Kidney epithelial cell (primary cell): ENCODE data around the gene CHSY1. TPM values are rescaled to one million over a fixed set of nuclear protein-coding genes. Genes with fewer than 3 reads are reported as not detected.

Experiments used
- DNase-seq: peaks from one replicate; pipeline ENCODE4 v3.0.0-alpha.2; 2010; ENCODE audit warnings: low read depth
- H3K27me3 ChIP-seq: 2 replicates; pipeline ENCODE4 v1.6.0; 2011; ENCODE audit warnings: low read length; ENCODE audit not compliant: control insufficient read depth, insufficient read depth
- H3K36me3 ChIP-seq: 2 replicates; pipeline ENCODE4 v1.5.1; 2011; ENCODE audit warnings: low read length; ENCODE audit not compliant: control insufficient read depth, insufficient read depth
- H3K4me3 ChIP-seq: 2 replicates; pipeline ENCODE4 v1.5.1; 2011; ENCODE audit warnings: low read depth, mild to moderate bottlenecking, control low read depth, low read length
- total RNA-seq: library from RNA; depleted of rRNA; stranded (reverse); fragments of >200 nt; gene quantifications from 2 replicates; pipeline ENCODE4 v1.2.3, GENCODE V29; 2015
- TF ChIP-seq, protein P1 (sequence below): IDR thresholded peaks from 2 replicates; pipeline ENCODE4 v1.5.1; 2011; ENCODE audit warnings: mild to moderate bottlenecking, moderate library complexity, low read length, control low read depth, inconsistent platforms; ENCODE audit not compliant: insufficient read depth, poor library complexity, severe bottlenecking

The CHSY1 gene, protein sequence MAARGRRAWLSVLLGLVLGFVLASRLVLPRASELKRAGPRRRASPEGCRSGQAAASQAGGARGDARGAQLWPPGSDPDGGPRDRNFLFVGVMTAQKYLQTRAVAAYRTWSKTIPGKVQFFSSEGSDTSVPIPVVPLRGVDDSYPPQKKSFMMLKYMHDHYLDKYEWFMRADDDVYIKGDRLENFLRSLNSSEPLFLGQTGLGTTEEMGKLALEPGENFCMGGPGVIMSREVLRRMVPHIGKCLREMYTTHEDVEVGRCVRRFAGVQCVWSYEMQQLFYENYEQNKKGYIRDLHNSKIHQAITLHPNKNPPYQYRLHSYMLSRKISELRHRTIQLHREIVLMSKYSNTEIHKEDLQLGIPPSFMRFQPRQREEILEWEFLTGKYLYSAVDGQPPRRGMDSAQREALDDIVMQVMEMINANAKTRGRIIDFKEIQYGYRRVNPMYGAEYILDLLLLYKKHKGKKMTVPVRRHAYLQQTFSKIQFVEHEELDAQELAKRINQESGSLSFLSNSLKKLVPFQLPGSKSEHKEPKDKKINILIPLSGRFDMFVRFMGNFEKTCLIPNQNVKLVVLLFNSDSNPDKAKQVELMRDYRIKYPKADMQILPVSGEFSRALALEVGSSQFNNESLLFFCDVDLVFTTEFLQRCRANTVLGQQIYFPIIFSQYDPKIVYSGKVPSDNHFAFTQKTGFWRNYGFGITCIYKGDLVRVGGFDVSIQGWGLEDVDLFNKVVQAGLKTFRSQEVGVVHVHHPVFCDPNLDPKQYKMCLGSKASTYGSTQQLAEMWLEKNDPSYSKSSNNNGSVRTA
- total RNA-seq = 21.1 and 22.9 TPM in 2 replicates

DNA sequence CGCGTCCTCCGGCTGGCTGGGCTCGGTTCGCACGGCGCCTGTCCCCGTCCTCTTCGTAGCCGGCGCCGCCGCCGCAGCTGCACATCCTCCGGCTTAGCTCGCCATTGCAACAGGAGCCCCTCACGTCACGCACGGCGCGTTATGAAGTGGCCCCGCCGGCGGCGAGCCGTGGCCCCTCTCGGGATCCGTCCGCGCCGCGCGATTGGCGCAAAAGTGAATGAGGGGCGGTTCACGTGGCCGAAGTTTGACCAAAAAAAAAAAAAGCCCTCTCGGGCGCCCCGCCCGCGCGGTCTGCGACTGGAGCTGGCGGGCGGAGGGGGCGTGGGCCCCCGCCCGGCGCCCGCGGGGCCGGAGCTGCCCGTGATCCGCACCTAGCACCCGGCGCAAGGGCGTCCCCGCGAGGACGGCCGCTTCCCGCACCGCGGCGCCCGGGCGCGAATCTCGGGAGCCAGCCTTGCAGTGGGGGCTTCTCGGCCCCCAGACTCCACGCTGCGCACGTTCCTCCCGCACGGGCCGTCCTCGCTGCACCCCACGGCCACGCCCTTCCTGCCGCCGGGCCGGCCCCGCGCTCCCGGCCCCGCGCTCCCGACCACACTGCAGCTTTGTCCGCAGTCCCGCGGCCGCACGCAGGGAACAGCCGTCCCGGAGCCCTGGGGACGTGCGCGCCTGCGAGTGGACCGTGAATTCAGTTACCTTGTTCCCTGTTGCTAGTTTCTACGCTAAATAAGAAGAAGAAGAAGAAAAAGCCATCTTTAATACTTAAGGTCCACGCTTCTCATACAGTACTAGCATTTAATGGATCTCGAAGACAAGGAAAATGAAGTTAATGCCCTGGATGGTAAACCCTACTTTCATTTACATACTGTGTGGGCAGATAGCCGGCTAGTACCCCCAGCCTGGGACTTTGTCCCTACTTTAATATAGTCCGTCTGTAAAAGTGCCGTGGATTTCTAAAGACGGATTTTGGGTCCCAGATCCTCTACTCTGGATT is at the start of gene CHSY1:
CHSY1 (minus strand) TSS at position 219 of the 991 bp plus-strand sequence. CDS start 592 bp downstream, outside the sequence.
- TF ChIP-seq, protein P1, sequence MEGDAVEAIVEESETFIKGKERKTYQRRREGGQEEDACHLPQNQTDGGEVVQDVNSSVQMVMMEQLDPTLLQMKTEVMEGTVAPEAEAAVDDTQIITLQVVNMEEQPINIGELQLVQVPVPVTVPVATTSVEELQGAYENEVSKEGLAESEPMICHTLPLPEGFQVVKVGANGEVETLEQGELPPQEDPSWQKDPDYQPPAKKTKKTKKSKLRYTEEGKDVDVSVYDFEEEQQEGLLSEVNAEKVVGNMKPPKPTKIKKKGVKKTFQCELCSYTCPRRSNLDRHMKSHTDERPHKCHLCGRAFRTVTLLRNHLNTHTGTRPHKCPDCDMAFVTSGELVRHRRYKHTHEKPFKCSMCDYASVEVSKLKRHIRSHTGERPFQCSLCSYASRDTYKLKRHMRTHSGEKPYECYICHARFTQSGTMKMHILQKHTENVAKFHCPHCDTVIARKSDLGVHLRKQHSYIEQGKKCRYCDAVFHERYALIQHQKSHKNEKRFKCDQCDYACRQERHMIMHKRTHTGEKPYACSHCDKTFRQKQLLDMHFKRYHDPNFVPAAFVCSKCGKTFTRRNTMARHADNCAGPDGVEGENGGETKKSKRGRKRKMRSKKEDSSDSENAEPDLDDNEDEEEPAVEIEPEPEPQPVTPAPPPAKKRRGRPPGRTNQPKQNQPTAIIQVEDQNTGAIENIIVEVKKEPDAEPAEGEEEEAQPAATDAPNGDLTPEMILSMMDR = no peak
- no peak for DNase-seq
- peak within 1 kb of the TSS; percentile 76 for H3K4me3 ChIP-seq
- H3K36me3 ChIP-seq = no peaks in the 10 kb centered on the region
- H3K27me3 ChIP-seq = no peaks in the 10 kb centered on the region

DNA sequence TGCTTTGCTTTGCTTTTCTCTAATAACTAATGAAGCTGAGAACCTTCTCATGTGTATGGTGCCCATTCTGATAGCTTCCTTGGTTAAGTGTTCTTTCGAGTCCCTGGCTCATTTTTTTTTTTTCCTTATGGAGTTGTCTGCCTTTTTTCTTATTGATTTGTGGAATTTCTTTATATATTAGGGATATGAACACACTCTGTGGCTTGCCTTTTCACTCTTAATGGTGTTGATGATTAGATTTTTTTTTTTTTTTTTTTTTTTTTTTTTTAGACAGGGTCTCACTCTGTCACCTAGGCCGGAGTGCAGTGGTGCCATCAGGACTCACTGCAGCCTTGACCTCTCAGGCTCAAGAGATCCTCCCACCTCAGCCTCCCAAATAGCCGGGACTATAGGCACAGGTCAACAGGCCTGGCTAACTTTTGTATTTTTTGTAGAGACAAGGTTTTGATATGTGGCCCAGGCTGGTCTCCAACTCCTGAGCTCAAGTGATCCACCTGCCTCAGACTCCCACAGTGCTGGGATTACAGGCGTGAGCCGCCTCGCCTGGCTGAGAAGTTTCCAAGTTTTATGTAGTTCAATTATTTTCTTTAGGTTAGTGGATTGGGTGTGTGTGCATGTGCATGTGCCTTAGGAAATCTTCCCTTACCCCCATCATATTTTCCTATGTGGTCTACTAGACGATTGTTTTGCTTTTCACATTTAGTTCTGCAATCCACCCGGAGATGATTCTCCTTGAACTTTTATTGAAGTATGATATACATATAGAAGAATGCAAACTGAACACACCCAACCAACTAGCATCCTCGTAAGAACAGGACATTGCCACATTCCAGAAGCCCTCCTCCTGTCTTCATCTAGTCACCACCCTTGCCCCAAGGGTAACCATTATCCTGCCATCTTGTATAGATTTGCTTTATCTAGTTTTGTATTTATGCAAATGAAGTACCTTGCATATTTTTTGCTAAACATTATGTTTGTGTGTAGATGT is 44.9 kb upstream of the CHSY1 start:
- no peak for DNase-seq
- no peak overlapping the region for H3K4me3 ChIP-seq
- TF ChIP-seq, protein P1 = no peak
- H3K36me3 ChIP-seq = no peaks in the 10 kb centered on the region
- H3K27me3 ChIP-seq = no peaks in the 10 kb centered on the region

DNA sequence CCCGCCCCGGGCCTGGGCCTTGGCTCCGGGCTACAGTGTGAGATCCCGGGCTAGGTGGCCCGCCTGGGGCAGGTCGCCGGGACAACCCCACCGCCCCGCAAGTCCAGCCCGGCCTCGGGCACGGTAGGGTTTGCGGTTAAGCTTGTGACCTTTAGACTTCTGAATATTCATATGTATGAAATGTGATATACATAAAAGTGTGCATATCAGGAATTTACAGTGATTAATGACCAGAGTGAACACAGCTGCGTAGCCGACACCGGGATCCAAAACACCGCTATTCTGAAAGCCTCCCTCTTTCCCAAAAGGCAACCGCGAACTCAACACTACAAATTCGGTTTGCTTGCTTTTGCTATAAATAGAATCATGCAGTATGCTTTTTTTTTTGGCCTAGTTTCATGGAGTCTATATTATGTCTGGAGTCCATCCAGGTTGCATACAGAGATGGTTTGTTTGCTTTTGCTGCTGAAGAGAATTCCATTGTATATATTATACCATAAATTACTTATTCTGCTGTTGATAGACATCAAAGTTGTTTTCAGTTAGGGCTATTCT is 43.8 kb upstream of the CHSY1 start:
- no peak for DNase-seq
- no peaks in the 10 kb centered on the region for H3K27me3 ChIP-seq
- no peaks in the 10 kb centered on the region for H3K36me3 ChIP-seq
- H3K4me3 ChIP-seq = peak overlapping the region; percentile 97
- TF ChIP-seq, protein P1 = no peak

DNA sequence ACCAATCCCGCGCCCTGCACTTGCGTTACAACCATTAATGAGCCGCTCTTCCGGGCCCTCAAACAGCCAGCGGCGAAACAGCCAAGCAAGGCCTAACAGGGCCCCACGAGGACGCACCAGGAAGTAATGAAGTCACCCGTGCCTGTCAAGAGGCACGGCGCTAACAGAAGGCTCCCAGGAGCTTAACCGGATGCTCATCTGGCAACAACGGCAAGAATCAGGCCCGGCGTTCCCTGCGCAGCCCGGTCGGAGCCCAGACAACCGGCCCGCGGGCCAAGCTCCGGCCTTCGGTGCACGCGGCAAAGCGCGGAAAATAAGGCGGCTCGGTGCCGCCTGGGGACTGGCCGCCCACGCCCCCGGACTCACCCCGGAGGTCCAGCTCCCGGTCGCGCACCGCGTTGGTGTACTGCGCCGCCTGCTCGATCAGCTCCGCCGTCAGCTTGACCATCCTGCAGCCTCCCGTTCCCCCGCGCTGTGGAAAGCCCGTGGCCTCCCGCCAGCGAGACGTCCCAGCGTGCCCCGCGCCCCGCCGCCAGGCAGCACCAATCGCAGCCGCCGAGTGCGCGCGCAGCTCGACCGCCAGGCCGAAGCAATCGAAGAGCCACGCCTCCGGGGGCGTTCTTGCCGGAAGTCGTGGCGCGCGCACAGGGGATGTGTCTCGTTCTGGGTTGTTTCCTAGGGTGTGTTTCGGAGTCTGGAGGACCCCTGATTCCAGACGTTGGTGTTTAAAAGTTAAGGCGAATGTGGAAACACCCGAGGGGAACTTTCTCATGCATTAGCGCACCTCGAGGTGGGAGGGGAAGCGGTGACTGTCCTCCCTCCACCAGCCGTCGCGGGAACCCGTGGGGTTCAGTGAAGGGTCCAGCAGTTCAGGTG is 43.1 kb upstream of the CHSY1 start, which contains the start of gene SNRPA1:
SNRPA1 (minus strand) TSS at position 518 of the 876 bp plus-strand sequence; CDS start at position 448, 70 bp downstream.
- peak; percentile 67 for DNase-seq

More for the DNA sequence above, 43.1 kb upstream of the CHSY1 start, which contains the start of gene SNRPA1:
- no peaks in the 10 kb centered on the region for H3K36me3 ChIP-seq
- H3K27me3 ChIP-seq = no peaks in the 10 kb centered on the region
- TF ChIP-seq, protein P1 = no peak
- peak within 1 kb of the TSS; percentile 97 for H3K4me3 ChIP-seq
